PC-9 (cell line): Measurements from ENCODE around the gene NANOS3. TPM values are rescaled to one million over a fixed set of nuclear protein-coding genes. Genes with fewer than 3 reads are reported as not detected.

Source experiments
- BruUV-seq: library from RNA; stranded (reverse); fragments of 400-500 nt; replicated peaks from 2 replicates; lab custom pipeline; 2021; lab: Mats Ljungman, UMichigan
- CTCF ChIA-PET: fragments of 300-600 bp; sonication (Branson Sonifier 250); formaldehyde crosslinking; loops from one replicate; lab custom pipeline; 2022; ENCODE audit warnings: antibody characterized with exemption; lab: Charles Lee
- POLR2A ChIA-PET: fragments of 300-600 bp; sonication (Branson Sonifier 250); formaldehyde crosslinking; loops from one replicate; lab custom pipeline; 2022; ENCODE audit warnings: antibody characterized with exemption; ENCODE audit not compliant: unreplicated experiment; lab: Charles Lee
- DNase-seq, 2 experiments: peaks; one replicate each; pipeline versions ENCODE4 v3.0.0 to v3.0.0-alpha.2; 2015 to 2022; ENCODE audit warnings: mixed read lengths in 1 of 2
- H2AFZ ChIP-seq: fragments of 200-600 bp; sonication (generic); 2 replicates; pipeline ENCODE4 v1.8.1; 2017; ENCODE audit warnings: antibody characterized with exemption
- H3F3A ChIP-seq: fragments of 200-600 bp; sonication (generic); 2 replicates; pipeline ENCODE4 v1.8.1; 2017; ENCODE audit warnings: antibody characterized with exemption, mild to moderate bottlenecking, low read depth; ENCODE audit not compliant: insufficient read depth
- H3K27ac ChIP-seq: fragments of 200-600 bp; sonication (generic); 2 replicates; pipeline ENCODE4 v1.6.1; 2016; ENCODE audit warnings: mixed run types
- H3K27me3 ChIP-seq: fragments of 200-600 bp; sonication (generic); 2 replicates; pipeline ENCODE4 v1.6.1; 2016; ENCODE audit warnings: low read depth, mixed run types; ENCODE audit not compliant: insufficient read depth
- H3K36me3 ChIP-seq: fragments of 200-600 bp; sonication (generic); 2 replicates; pipeline ENCODE4 v1.6.1; 2016; ENCODE audit warnings: low read depth, mixed run types
- H3K4me1 ChIP-seq: fragments of 200-600 bp; sonication (generic); replicated peaks from 2 replicates; pipeline ENCODE4 v1.6.1; 2016; ENCODE audit warnings: mixed run types; ENCODE audit not compliant: insufficient read depth
- H3K4me2 ChIP-seq: fragments of 200-600 bp; sonication (generic); 2 replicates; pipeline ENCODE4 v1.6.1; 2017; ENCODE audit warnings: mixed run types
- H3K4me3 ChIP-seq: fragments of 200-600 bp; sonication (generic); 2 replicates; pipeline ENCODE4 v1.6.1; 2016; ENCODE audit warnings: mixed run types
- H3K79me2 ChIP-seq: fragments of 200-600 bp; sonication (generic); 2 replicates; pipeline ENCODE4 v1.6.1; 2017; ENCODE audit warnings: low read depth, mixed run types
- H3K9me2 ChIP-seq: fragments of 200-600 bp; sonication (generic); 2 replicates; pipeline ENCODE4 v1.8.1; 2017; ENCODE audit warnings: mild to moderate bottlenecking; ENCODE audit not compliant: insufficient read depth
- H3K9me3 ChIP-seq: fragments of 200-600 bp; sonication (generic); 2 replicates; pipeline ENCODE4 v1.8.1; 2016; ENCODE audit warnings: low read depth; ENCODE audit not compliant: insufficient read depth
- H4K20me1 ChIP-seq: fragments of 200-600 bp; sonication (generic); 2 replicates; pipeline ENCODE4 v1.8.1; 2017; ENCODE audit not compliant: insufficient read depth
- CTCF ChIP-seq: fragments of 200-600 bp; sonication (generic); conservative IDR thresholded peaks from 2 replicates; pipeline ENCODE4 v1.6.1; 2017; ENCODE audit warnings: mixed run types, antibody characterized with exemption, mild to moderate bottlenecking, moderate library complexity
- EZH2 ChIP-seq: fragments of 200-600 bp; sonication (generic); IDR thresholded peaks from 2 replicates; pipeline ENCODE4 v1.8.0; 2017; ENCODE audit warnings: antibody characterized with exemption, low read depth
- intact Hi-C: fragments of 100-400 bp; cut with micrococcal nuclease; formaldehyde crosslinking; loops from one replicate; pipeline ENCODE4 v1.10.0; 2022; ENCODE audit not compliant: unreplicated experiment
- total RNA-seq: library from RNA; stranded (reverse); gene quantifications from 2 replicates; pipeline ENCODE4 v1.2.3, GENCODE V29; 2021

The NANOS3 gene
- total RNA-seq, 1 experiment from 2014 or later = 2.1 TPM

GRCh38 chr19:13830741-13831536 is 46.0 kb upstream of the NANOS3 start:
- ChIA-PET CTCF (no interaction called here), POLR2A (no interaction called here)
- Histone ChIP-seq H3K27me3 (no peaks in the 10 kb centered on the region), H3F3A (peaks cover 73% of the 10 kb centered on the region), H3K4me3 (no peak overlapping the region), H3K4me2 (no peak overlapping the region), H3K79me2 (peaks cover 11% of the 10 kb centered on the region), H2AFZ (no peak overlapping the region), H3K9me2 (no peaks in the 10 kb centered on the region), H3K36me3 (peaks cover 5% of the 10 kb centered on the region; the same call in 1 of the 2 replicates), H4K20me1 (peaks cover 21% of the 10 kb centered on the region), H3K27ac (no peak overlapping the region), H3K4me1 (peaks cover 26% of the 10 kb centered on the region), H3K9me3 (no peaks in the 10 kb centered on the region)
- intact Hi-C loops = no loop called here
- TF ChIP-seq EZH2 (no peak), CTCF (no peak)
- DNase-seq = peak in 1 of 2 experiments; percentile 24
- BruUV-seq = no TSS peak

GRCh38 chr19:13831537-13832467 is 45.1 kb upstream of the NANOS3 start:
- no peak overlapping the region for H2AFZ ChIP-seq
- H3K4me1 ChIP-seq = peaks cover 35% of the 10 kb centered on the region
- no TSS peak for BruUV-seq
- H3F3A ChIP-seq = peaks cover 73% of the 10 kb centered on the region
- H3K27ac ChIP-seq = no peak overlapping the region
- no peaks in the 10 kb centered on the region for H3K9me2 ChIP-seq
- H3K9me3 ChIP-seq = no peaks in the 10 kb centered on the region
- intact Hi-C loops = no loop called here
- H3K27me3 ChIP-seq = no peaks in the 10 kb centered on the region
- ChIA-PET POLR2A (interaction anchor here (1.2 kb wide), 1 partner anchor 37 kb away, joined by 3 read pairs; no protein-coding TSS in a partner anchor), CTCF (no interaction called here)
- H3K79me2 ChIP-seq = peaks cover 20% of the 10 kb centered on the region
- TF ChIP-seq EZH2 (no peak), CTCF (no peak)
- H3K4me3 ChIP-seq = no peak overlapping the region
- DNase-seq = peak in 1 of 2 experiments; percentile 31
- peaks cover 24% of the 10 kb centered on the region for H4K20me1 ChIP-seq
- no peak overlapping the region for H3K4me2 ChIP-seq
- H3K36me3 ChIP-seq = peaks cover 11% of the 10 kb centered on the region; the same call in 1 of the 2 replicates
